ENCODE results near the gene FCER1G. TPM values are rescaled to one million over a fixed set of nuclear protein-coding genes. Genes with fewer than 3 reads are reported as not detected.

FCER1G gene
- total and polyA plus RNA-seq, 2 of the 8 experiments (the other 6 are each of a cell fraction or from before 2014, with no cell fraction given): 1.6 TPM; not detected in 1

DNA sequence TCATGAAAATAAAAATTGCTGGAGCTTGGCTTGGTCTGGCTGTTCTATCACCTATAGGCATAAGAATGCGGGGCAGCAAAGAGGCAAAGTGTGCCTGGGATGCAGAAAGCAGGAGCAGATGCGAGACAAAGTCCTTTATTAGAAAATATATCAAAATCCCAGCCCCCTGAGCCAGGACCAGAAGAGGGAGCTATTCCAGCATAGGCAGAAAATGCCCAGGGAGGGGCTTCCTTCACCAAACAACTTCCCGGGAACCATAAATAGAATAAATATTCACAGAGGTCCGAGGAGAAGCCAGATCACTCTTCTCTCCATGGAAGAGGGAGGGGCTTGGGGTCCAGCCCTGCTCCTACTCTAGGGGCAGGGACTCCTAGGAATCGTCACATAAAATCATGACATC is 43.9 kb upstream of the FCER1G start:
- no peaks in the 10 kb centered on the region for H3K27me3 ChIP-seq (replicated peaks in 1 of 4; ENCODE audit: control insufficient read depth in 3 of 4, extremely low read depth in 1 of 4, insufficient read depth in 3 of 4, low read length in 3 of 4)
- H3K23me2 ChIP-seq (ENCODE audit: low read depth, low read length): peaks cover 7% of the 10 kb centered on the region; the same call in 1 of the 2 replicates
- peaks cover 4% of the 10 kb centered on the region for H3K79me1 ChIP-seq (ENCODE audit: low read depth, low read length)
- no peak overlapping the region for H2BK20ac ChIP-seq (ENCODE audit: low read length)
- no peak overlapping the region for H2AFZ ChIP-seq (ENCODE audit: low read length)
- FAIRE-seq (no peak), DNase-seq (ENCODE audit: low read depth in 1 of 2, low spot score in 2 of 2) (no peak)
- 93% methylated on average over 5 of the region's 5 CpGs; no CpG with 5 or more reads in 1 of the 2 experiments for WGBS, 2 experiments (ENCODE audit: extremely low coverage in 1 of 2, insufficient coverage in 1 of 2, insufficient read length in 1 of 2, insufficient replicate concordance in 2 of 2, low coverage in 1 of 2, low lambda C conversion rate in 2 of 2, missing lambda C conversion rate in 1 of 2)
- no peaks in the 10 kb centered on the region for H3K79me2 ChIP-seq (ENCODE audit: control insufficient read depth in 1 of 2, insufficient read depth in 2 of 2, low read length in 2 of 2)
- no peak overlapping the region for H3K23ac ChIP-seq (ENCODE audit: insufficient read length)
- H3K4ac ChIP-seq (replicated peaks; ENCODE audit: insufficient read length, low read depth, low read length): no peak overlapping the region
- H3K9me3 ChIP-seq (ENCODE audit: insufficient read depth in 2 of 2, low read depth in 1 of 2, low read length in 1 of 2): no peaks in the 10 kb centered on the region
- H2BK120ac ChIP-seq (replicated peaks; ENCODE audit: low read depth, low read length): no peak overlapping the region
- ChIA-PET CTCF (ENCODE audit: partially characterized antibody) (interaction anchor here (0.6 to 2.5 kb wide), 15 partner anchors 9 to 337 kb away, joined by 3 to 10 read pairs (median 3); partner anchors contain the start of genes ADAMTS4 and TOMM40L), POLR2A (ENCODE audit: partially characterized antibody) (interaction anchor here (1.0 to 1.8 kb wide), 3 partner anchors 13 to 31 kb away, joined by 3 to 7 read pairs (median 4); partner anchors contain the start of genes NDUFS2 and UFC1)
- H3K14ac ChIP-seq (ENCODE audit: insufficient read length): no peak overlapping the region
- H4K8ac ChIP-seq (ENCODE audit: extremely low read depth, insufficient read depth, low read length): no peak overlapping the region
- no peak overlapping the region for H2BK12ac ChIP-seq (ENCODE audit: low read depth, low read length)
- H3K4me1 ChIP-seq (replicated peaks in 1 of 4; ENCODE audit: control insufficient read depth in 3 of 4, insufficient read depth in 4 of 4, low read length in 3 of 4): peaks cover 0 to 2% (median under 1%) of the 10 kb centered on the region in 4 experiments; a peak in 3 of 7 replicates
- no peak overlapping the region for H3K4me2 ChIP-seq (ENCODE audit: insufficient read depth in 1 of 2, low read depth in 2 of 2, low read length in 2 of 2)
- no peak overlapping the region for H4K91ac ChIP-seq (replicated peaks; ENCODE audit: insufficient read length, low read length)
- TF ChIP-seq RAD21 (IDR thresholded peaks at IDR 0.05 in 1 of 2, conservative IDR thresholded peaks at IDR 0.05 in 1 of 2; ENCODE audit: low read depth in 2 of 2, low read length in 2 of 2): peak in 1 of 2 experiments; percentile 14; a peak in 1 of 4 replicates
- no peak for TF ChIP-seq YY1 (IDR thresholded peaks at IDR 0.05; ENCODE audit: low read depth, low read length)
- TF ChIP-seq EGR1 (IDR thresholded peaks at IDR 0.05; ENCODE audit: borderline replicate concordance, low read depth, low read length): no peak
- TF ChIP-seq SP2 (IDR thresholded peaks at IDR 0.05; ENCODE audit: low read length): no peak
- TF ChIP-seq TAF1 (IDR thresholded peaks at IDR 0.05; ENCODE audit: low read depth, low read length): no peak
- TF ChIP-seq CTCF (IDR thresholded peaks at IDR 0.05; ENCODE audit: control extremely low read depth in 1 of 3, insufficient read depth in 1 of 3, low read depth in 1 of 3, low read length in 3 of 3): peak; percentile 18 to 28 (median 27); a peak in 3 of 4 replicates
- TF ChIP-seq POLR2A (IDR thresholded peaks at IDR 0.05; ENCODE audit: control extremely low read depth in 1 of 2, low read depth in 2 of 2, low read length in 2 of 2): no peak
- no peak for TF ChIP-seq HDAC6 (IDR thresholded peaks at IDR 0.05; ENCODE audit: low read depth, low read length)
- no peak overlapping the region for H2BK5ac ChIP-seq (ENCODE audit: low read depth, low read length)
- peaks cover 0 to 3% of the 10 kb centered on the region in 2 experiments for H4K20me1 ChIP-seq (replicated peaks in 1 of 2; ENCODE audit: control insufficient read depth in 1 of 2, insufficient read depth in 2 of 2, low read length in 2 of 2)
- H3K9ac ChIP-seq (replicated peaks in 1 of 4; ENCODE audit: extremely low read depth in 1 of 4, low read depth in 3 of 4, low read length in 3 of 4): no peak overlapping the region
- H3K18ac ChIP-seq (ENCODE audit: extremely low read depth, low read length): no peak overlapping the region
- no peak overlapping the region for H2BK15ac ChIP-seq (ENCODE audit: low read length)
- peaks cover 13 to 43% (median 35%) of the 10 kb centered on the region in 4 experiments for H3K36me3 ChIP-seq (ENCODE audit: control insufficient read depth in 2 of 4, insufficient read depth in 4 of 4, low read length in 3 of 4)
- no peak overlapping the region for H3K27ac ChIP-seq (ENCODE audit: low read depth, low read length)
- H4K5ac ChIP-seq (ENCODE audit: insufficient read length, low read depth, low read length): no peak overlapping the region
- H2AK5ac ChIP-seq (ENCODE audit: low read depth, low read length): no peak overlapping the region
- no peak overlapping the region for H3K4me3 ChIP-seq (ENCODE audit: extremely low read depth in 1 of 4, insufficient read depth in 2 of 4, low read depth in 3 of 4, low read length in 4 of 4)
- no peak overlapping the region for H3K56ac ChIP-seq (replicated peaks; ENCODE audit: insufficient read length, low read depth, low read length)
